ENCODE results near the gene ENO3.
A peak's percentile ranks its signal among the peaks of the same experiment; 100 is the strongest.

The ENO3 gene

DNA sequence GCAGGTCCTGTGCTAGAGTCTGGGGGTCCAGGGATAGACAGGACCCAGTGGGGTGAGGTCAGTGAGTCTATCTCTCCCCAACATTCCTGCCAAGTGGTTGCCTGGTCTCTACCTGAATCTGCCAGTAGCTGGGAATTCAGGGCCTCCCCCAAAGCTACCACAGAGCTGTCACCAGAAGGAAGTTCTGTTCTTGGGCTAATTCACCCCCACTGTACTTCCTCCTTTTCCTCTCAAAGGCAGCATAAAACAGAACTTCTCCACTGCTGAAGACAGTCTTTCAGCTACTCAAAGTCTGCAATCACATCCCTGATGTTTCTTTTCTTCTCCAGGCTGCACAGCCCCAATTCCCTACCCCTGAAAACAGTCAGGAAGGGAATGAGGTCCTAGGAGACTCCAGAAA is 27.8 kb downstream of the ENO3 start:
- no peak for DNase-seq

DNA sequence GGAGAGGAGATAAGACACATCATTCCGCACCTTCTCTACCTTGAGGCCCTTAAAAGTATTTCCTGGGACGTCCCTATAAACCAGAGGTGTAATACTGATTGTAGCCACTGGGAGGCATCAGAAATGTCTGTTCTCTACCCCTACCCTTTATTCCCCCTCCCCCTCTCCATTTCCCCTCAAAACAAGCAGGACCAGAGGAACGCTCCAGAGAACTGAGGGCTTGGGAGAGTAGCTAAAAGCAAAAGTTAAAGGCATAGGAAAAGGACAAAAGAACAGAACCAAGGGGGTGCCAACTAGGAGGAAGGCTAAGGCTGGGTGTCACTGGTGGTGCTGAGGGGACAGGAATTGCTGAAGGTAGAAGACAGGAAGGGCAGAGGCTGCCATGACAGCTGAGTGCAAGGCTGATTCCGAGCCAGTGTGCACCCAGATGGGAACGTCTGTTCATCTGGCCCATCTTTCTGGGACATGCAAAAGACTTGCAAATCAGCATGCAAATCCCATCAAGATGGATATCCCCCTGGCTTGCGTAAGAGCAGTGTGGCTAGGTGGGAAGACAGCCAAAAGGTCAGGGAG is 29.8 kb downstream of the ENO3 start:
- no peak for DNase-seq

GRCh38 chr17:4982305-4982704 is 31.4 kb downstream of the ENO3 start:
- DNase-seq = no peak

GRCh38 chr17:4986403-4986802 is 35.5 kb downstream of the ENO3 start:
- DNase-seq = no peak

- DNase-seq = peak; percentile 81
Measured at GRCh38 chr17:4986951-4987766, 36.2 kb downstream of the ENO3 start, which contains the start of gene CAMTA2. Gene CAMTA2 (minus strand): TSS chr17:4987675. CDS start chr17:4986222, 1,453 bp downstream.

GRCh38 chr17:4987767-4988567 is 37.0 kb downstream of the ENO3 start:
- no peak for DNase-seq

DNA sequence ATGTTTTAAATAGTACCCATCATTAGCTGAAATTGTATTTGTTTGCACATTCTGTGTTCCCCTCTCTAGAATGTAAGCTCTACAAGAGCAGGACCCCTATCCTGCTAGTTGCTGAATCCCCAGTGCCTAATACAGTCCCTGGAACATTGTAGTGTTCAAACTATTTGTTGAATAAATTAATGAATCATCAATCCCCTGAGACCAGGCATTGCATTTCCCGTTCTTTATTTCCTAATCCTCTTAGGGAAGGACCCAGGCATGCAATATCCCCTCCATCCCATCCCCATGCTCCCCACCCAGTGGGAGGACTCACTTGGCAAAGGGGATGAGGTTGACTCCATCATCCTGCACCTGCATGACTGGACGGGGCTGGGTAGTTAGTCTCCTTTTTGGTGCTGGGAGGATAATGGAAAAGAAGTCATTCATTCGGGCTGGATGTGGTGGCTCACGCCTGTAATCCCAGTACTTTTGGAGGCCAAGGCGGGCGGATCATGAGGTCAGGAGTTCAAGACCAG is 43.2 kb downstream of the ENO3 start:
- no peak for DNase-seq

GRCh38 chr17:4997302-4998026 is 46.5 kb downstream of the ENO3 start, which contains the start of the genes INCA1 and KIF1C:
Gene INCA1 (minus strand): TSS chr17:4997522. CDS start chr17:4994437, 3,085 bp downstream.
Gene KIF1C (plus strand): TSS chr17:4997950. CDS start chr17:5000247, 2,297 bp downstream.
- peak; percentile 88 for DNase-seq

DNA sequence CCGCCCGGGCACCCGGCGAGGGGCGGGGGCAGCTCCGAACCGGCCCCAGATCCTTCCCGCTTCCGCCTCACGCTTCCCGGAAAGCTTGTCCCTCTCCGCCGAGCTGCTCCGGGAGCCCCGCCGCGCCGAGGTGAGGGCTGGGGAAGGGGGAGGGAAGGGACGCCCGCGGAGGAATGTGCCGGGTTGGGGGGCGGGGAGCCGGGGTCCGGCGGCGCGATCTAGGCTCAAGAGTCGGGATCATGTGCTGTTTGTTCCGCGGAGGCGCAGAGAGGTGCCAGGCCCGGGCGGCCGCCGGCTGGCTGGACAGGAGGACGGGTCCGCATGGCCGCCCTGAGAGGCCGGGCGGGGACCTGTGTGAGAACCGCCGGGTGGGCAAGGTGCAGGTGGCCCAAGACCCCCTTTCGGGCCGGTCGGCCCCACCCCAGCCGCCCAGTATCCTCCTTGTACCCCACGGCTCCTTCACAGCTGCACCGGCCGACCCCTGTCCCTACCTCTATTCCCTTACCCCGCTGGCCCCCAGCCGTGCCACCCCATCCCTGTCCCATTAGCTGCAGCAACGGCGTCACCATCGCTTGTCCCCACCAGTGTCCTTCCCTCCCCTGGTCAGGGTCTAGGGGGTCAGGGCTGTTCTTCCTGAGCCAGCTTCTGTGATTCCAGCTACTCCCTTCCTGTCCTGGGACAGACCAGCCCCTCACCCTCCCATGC is 47.3 kb downstream of the ENO3 start:
- DNase-seq = peak; percentile 13

- DNase-seq = no peak
Measured at GRCh38 chr17:4998732-4999429, 48.0 kb downstream of the ENO3 start.

DNA sequence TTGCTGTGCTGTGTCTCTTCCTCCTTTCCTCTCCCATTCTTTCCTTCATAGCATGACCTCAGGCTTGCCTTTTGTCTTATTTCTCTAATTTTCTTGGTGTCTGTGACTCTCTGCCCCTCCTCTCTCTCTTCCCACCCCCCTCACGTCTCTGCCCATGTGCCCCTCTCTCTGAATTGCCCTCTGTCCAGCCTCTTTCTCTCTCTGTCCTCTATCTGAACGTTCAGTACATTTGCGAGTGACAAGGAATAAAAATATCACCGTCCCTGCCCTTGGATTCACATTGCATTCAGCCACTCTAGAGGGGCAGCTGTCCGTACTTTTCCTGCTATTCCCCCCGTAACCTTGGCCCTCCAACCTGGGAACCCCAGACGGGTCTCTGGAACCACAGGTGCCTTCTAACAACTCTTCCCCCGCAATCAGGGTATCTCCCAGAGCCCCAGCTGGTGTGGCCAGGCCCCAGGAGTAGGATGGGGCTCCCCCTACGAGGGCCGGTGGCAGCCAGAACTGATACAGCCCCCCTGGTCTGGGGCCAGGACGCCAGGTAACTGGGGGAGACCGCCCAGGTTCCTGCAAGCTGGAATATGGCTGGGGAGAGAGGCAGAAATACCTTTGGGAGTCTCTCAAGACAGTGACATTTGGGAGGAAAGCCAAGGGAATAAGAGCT is 48.6 kb downstream of the ENO3 start:
- DNase-seq = no peak

DNA sequence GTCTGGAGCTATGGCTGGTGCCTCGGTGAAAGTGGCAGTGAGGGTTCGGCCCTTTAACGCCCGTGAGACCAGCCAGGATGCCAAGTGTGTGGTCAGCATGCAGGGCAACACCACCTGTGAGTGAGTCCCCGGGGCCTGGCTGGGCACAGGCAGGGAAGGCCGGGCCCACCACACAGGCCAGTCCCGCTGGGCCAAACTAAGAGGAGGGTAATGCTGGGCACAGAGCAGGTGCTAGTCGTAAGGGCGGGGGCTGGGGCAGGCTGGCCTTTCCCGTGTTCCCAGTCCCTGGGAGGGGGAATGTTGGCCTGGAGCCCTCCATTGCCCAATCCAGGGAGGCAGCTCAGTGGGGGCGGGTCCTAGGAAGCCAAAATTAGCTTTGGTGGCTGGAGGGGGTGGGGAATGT is 49.3 kb downstream of the ENO3 start:
- no peak for DNase-seq

DNA sequence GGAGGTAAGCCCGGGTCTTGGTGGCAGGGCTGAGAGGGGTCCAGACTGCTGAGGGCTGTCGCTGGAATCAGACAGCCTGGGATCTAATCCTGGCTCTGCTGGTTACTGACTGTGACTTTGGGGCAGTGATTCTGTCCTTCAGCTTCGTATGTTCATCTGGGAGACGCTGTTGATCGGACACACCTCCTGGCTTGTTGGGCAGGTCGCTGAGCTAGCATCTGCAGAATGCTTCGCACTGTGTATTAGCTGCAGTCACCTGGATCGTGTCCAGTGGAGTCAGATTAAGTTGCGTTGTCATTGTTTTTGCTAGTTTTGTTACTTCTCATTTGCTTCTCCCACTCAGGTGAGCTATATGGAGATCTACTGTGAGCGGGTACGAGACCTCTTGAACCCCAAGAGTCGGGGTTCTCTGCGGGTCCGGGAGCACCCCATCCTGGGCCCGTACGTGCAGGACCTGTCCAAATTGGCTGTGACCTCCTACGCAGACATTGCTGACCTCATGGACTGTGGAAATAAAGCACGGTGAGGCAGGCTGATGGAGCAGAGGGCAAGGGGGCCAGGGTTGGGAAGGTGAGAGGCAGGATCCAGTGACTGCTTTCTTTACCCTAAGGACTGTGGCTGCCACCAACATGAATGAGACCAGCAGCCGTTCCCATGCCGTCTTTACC is 51.3 kb downstream of the ENO3 start:
- DNase-seq = no peak

DNA sequence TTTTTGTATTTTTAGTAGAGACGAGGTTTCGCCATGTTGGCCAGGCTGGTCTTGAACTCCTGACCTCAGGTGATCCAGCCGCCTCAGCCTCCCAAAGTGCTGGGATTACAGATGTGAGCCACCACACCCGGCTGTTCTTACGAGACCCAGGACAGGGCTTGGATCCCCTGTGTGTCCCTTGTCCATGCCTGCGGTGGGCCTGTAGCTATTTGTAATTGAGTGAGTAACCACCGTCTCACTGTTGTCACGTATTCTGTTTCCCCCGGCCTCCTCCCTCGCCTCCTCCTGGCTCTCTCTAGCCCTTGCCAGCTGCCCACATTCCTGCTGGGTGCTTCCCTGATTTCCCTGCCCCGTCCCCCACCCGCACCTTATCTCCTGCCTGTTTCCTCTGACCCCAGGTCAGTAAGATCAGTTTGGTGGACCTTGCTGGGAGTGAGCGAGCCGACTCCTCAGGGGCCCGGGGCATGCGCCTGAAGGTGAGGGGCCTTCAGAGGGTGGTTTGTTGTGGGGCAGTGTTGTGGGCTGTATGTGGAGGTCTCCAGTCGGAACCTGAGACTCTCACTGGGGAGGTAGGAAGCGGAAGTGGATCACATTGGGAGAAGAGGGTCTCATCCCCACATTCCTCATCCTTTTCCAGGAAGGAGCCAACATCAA is 52.4 kb downstream of the ENO3 start:
- no peak for DNase-seq

Measured in stimulated activated CD4-positive, alpha-beta T cell treated with anti-CD3 and anti-CD28 coated beads, Interleukin-1b, Interleukin-23, amount 100 ng/mL, for 48 hours (primary cell).